Esophagus muscularis mucosa (tissue), 3 donors: ENCODE measurements around the gene CLIC4.

Experiments used
- POLR2A ChIP-seq: fragments of 450-650 bp; IDR thresholded peaks from one replicate; pipeline ENCODE4 v1.6.1; 2017; ENCODE audit warnings: antibody characterized with exemption, moderate library complexity, mild to moderate bottlenecking, low read depth
- TF ChIP-seq, protein P1 (sequence below), 3 experiments: fragments of 200-600 bp in 2 of 3; fragments of 450-650 bp in 1 of 3; sonication (generic) in 2 of 3; IDR thresholded peaks; one replicate each; pipeline ENCODE4 v1.5.1; 2017 to 2019; ENCODE audit warnings: antibody characterized with exemption in 3 of 3, mild to moderate bottlenecking in 2 of 3, moderate library complexity in 1 of 3

DNA sequence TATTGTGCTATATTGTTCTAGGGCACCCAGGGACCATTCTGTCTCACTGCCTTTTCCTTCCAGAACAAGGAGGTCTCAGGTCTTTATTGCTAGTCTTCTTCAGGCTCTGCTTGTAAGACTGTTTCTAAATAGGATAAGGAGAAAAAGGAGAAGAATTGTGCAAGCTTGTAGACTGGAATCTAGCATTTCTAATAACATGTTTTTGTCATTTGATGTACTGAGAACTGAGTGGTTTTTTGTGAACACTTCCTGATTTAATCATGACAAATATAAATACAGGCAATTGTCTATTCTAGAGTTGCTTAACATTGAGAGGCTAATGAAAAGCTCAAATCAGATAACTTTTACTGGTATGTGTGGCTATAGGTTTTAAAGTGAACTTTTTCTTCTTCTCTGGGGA, 77.6 kb downstream of the CLIC4 start:
- TF ChIP-seq, protein P1, sequence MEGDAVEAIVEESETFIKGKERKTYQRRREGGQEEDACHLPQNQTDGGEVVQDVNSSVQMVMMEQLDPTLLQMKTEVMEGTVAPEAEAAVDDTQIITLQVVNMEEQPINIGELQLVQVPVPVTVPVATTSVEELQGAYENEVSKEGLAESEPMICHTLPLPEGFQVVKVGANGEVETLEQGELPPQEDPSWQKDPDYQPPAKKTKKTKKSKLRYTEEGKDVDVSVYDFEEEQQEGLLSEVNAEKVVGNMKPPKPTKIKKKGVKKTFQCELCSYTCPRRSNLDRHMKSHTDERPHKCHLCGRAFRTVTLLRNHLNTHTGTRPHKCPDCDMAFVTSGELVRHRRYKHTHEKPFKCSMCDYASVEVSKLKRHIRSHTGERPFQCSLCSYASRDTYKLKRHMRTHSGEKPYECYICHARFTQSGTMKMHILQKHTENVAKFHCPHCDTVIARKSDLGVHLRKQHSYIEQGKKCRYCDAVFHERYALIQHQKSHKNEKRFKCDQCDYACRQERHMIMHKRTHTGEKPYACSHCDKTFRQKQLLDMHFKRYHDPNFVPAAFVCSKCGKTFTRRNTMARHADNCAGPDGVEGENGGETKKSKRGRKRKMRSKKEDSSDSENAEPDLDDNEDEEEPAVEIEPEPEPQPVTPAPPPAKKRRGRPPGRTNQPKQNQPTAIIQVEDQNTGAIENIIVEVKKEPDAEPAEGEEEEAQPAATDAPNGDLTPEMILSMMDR (IDR thresholded peaks at IDR 0.05) = no peak
- no peak for TF ChIP-seq POLR2A
